ENCODE results near the gene SLC43A1.

Gene SLC43A1

DNA sequence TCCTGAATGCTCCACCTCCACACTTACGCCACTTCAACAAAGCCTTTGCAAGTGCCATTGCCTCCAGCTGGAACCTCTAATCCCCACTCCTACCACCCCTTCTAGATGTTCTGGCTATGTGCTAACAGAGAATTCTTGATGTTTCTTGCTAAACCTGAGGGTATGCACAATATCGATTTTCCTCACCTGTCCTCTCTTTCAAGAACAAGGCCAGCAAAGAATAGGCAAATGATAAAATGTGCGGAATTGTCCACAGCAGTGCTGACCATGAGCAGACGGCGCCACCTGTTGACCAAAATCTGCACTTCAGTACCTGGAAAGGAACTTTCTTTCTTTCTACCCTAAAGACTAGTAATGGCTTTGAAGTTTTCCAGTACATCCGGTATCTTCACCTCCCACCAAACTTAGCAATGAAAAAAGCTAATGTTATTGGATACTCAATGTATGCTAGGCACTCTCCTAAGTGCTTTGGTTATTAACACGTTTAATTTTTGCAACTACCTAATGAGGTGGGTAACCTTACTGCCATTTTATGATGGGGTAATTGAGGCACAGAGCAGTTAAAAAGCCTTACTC, 11.6 kb upstream of the SLC43A1 start:
- peak; percentile 51 to 76 (median 68) for DNase-seq

DNA sequence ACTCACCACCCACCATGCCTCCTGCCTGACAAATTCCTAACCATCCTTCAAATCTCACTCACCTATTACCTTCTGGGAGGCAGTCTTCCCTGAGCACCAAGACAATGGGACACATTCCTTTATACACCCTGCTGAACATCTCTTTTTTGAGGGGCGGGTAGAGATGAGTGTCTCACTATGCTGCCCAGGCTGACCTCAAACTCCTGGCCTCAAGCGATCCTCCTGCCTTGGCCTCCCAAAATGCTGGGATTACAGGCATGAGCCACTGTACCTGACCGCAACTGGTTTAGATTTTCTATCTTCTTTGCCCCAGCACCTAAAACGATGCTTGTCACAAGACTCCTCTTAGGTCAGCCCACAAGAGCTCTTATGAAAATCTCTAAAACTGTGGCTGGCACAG, 7.9 kb upstream of the SLC43A1 start:
- DNase-seq = no peak

DNA sequence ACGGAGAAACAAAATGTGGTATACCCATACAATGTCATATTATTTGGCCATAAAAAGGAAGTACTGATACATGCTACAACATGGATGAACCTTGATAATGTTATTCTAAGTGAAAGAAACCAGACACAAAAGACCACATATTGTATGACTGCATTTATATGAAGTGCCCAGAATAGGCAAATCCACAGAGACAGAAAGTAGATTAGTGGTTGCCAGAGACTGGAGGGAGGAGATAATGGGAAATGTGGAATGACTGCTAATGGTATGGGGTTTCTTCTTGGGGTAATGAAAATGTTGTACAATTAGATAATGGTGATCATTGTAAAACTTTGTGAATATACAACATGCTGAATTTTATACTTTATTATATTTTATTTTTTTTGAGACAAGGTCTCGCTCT, 5.6 kb upstream of the SLC43A1 start:
- no peak for DNase-seq

DNA sequence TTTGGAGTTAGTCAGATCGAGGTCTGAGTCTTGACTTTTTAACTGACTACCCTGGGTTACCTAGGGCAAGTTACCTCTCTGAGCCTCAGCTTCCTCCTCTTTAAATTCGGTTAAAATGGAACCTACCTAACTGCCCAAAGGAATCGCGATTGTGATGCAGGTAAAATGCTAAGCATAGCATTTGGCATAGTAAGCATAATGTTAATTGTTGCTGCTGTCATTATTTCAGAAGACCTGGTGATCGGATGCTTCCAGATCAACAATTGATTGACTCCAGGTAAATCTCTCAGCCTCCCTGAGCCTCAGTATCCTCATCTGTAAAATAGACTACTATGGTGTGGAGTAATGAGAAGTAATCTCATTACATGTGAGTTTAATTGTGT, 550 bp upstream of the SLC43A1 start:
- no peak for DNase-seq

DNA sequence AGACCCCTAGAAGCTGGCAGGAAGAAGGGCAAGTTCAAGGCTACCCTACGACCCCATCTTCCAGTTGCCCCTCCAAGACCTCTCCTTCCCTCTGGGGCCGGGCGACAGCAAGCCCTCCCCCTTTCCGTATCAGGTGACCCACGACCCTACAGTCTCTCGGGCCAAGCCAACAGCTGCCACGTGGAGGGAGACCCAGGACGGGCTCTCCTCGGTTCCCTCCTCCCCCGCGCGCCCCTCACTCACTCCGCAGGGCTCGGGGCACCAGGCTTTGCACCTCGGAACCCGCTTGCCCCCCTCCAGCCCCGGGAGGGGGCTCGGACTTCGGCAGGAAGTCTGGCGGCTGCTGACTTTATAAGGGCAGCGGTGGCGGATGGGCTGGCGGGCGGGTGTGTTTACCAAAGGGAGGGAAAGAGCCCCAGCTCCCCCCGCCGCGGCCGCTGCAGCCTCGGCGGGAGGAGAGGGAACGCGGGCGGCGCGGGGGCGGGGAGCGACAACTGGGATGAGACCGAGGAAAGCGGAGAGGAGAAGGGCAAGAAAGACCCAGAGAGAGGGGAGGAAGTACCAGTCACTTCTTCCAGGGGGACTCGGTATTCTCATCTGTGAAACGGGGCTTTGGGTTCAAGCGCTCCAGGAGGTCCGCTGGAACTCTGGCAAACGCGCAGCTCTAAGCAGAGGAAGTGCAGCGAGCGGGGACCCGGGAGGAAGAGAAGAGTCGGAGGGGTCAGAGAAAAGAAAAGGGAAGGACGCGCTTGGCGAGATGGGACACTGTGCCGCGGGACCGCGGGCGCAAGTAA, 767 bp downstream of the SLC43A1 start:
- DNase-seq = peak; percentile 20 to 77 (median 73)

DNA sequence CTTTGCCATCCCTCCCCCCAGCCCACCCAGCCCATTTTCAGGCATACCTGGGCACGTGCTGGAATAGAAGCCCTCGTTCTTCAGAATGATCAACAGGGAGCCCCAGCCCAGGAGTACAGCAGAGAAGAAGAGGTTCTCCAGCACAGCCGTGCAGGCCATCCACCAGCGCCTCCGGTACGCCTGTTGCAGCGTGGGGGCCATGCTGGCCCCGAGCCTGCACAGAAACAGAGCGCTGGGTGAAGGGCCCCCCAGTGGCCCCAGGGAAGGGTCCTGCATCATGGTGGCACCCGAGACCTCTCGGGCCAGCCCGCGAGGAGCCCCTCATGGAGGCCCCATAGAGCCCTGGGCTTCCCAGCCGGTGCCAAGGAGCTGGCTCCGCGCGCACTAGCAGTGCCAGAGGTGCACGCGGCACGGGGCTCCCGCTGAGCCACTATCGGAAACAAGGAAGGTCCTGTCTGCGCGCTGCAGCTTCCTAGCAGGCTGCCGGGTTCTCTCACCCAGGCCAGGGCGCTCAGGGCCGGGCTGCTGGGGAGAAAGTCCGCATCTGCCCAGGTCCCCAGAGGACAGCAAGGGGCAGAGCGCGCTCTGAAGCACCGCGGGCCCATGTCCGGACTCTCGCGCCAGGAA, 1.5 kb downstream of the SLC43A1 start:
- DNase-seq = peak in 2 of 3 experiments; percentile 69 to 70

DNA sequence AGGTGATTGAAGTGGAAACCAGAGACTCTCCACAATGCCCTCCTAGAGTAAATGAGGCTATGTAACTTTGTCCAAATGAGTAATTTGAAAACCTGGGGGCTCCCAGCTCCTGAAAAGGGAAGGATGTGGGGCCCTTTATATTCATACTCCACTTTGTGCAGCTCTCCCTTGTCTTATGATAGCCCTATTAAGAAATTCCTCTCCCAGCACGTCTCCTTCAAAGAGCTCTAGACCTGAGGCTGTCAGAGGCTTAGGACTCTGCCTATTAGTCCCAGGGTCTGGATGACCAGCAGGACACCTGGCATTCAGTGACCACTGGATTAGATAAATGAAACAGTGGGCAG, 2.1 kb downstream of the SLC43A1 start:
- no peak for DNase-seq

DNA sequence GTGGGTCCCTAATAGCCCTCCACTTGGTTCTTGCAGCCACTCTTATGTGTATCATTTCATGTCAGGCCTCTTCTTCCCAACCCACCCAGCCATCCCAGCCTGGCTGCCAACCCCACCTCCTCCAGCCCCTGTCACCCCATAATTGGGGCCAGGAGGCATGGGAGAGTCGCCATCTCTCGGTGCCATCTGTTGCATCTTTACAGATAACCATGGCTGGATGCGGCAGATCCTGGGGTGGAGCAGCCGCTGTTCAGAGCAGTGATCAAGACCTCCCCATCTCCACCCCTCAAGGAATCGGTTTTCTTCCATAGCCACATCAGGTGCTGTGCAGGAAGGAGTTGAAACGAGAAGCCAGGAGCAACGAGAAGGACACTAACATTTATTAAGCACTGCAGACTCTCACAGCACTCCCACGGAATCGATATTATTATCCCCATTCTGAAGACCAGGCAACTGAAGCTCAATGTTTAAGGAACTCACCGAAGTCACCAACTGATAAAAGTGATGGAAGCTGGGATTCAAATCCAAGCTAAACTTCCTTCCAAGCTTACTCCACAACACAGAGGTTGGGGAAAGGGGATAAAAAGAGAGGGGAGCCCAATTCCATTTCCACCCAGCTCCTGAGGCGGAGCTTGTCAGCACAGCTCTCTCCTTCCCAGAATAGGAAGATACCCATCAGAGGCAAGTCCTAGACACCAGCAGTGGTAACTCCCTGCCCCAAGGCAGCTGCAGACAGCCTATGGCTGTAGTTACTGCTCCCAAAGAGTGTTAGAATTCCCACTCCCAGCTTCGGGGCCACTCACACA, 2.7 kb downstream of the SLC43A1 start:
- no peak for DNase-seq

DNA sequence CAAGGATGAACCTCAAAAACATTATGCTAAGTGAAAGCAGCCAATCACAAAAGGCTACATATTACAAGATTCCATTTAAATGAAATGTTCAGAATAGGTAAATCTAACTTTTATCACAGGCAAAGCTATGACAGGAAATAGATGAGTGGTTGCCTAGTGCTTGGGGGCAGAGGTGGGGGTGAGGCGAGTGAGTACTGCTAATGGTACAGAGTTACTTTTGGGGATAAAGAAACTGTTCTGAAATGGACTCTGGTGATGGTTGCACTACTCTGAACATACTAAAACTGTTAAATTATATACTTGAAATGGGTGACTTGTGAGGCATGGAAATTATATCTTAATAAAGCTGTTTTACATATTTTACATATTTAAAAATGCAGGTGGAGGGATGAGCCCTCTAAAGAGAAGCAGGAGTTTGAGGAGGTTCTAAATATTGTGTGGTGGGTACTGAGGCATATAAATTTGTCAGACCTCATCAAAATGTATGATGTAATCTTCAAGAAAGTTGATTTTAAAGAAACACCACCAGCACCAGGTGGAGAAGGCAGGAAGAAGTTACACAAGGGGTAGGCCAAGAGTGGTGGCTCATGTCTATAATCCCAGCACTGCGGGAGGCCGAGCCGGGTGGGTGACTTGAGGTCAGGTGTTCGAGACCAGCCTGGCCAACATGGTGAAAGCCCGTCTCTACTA, 3.6 kb downstream of the SLC43A1 start:
- no peak for DNase-seq

DNA sequence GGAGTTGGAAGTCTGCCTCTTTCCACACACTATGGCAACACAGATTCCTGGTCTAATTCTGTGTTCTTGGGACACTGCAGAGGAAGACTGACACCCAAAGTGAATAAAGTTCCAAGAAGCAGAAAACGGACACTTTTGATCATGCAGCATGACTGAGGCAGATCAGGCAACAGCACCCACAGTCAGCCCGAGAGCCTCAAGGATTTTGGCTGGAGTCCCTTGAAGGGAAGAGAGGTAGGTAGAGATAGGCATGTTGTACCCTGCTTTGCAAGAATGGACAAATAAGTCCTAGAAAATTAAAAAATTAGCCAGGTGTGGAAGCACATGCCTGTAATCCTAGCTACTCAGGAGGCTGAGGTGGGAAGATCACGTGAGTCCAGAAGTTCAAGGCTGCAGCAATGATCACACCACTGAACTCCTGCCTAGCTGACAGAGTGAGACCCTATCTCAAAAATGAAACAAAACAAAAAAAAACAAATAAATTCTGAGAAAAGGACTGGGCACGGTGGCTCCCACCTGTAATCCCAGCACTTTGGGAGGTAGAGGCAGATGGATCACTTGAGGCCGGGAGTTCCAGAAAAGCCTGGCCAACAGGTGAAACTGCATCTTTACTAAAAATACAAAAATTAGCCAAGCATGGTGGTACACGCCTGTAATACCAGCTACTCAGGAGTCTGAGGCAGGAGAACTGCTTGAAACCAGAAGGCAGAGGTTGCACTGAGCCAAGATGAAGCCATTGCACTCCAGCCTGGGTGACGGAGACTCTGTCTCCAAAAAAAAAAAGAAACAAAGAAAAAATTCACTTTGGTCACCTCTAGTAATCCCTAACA, 6.9 kb downstream of the SLC43A1 start:
- DNase-seq = no peak

DNA sequence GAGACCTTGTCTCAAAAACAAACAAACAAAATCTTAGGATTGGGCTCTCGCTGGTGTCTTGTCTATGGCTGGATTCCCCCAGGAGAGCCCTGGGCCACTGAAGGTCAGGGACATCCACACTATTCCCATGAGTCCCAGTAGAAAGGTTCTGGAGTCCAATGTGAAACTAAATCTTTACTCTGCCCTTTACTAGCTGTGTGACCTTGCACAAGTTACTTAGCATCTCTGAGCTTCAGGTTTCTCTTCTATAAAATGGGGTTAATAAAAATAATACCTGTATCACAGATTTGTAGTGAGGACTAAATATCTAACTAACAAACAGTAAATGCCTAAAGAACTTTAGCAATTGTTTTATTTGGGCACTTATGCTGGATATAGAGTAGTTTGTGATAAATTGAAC, 9.0 kb downstream of the SLC43A1 start:
- DNase-seq = no peak

DNA sequence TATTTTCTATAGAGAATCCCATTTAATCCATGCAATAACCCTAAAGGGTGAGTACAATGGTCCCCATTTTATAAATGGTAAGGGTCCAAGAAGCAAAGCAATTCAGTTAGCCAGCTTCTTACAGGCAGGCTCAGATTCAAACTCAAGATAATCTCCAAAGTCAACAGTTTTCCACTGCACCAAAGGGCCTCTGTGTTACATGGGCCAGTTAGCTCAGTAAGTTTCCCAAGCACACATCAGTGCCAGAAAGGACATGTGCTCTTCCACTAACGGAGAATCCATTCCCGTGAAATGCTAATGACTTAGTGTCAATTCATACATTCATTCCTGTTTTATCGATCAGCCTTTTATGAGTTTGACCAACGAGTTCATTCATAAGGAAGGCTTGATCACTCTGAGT, 11.0 kb downstream of the SLC43A1 start:
- DNase-seq = no peak

DNA sequence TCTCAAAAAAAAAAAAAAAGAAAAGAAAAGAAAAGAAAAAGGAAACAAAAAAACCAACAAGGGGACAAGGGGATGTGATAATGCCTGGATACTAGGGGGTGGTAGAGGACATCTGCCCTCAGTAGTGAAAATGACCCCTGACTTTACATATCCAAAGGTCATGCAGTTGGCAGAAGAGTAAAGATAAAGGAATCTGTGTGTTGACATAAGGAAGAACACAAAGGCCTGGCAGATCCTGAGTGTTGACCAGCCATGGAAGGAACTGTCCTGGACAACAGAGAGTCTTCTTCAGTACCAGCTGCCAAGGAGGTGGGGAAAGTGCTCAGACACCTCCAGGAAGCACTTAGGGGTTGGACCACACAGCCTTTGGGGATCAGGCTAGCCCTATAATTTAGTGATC, 12.6 kb downstream of the SLC43A1 start:
- DNase-seq = no peak

DNA sequence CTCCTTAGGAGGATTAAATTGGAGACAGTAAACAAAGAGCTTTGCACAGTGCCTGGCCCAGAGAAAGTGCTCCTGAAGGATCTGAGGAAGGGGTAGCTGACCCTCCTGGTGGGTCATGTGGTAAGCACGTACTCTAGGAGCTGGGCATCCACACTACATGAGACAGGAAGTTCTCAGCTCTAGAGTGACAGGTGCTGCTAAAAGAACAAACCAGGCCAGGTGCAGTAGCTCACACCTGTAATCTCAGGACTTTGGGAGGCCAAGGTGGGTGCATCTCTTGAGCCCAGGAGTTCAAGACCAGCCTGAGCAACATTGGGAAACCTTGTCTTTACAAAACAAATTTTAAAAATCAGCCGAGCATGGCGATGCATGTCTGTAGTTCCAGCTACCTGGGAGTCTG, 13.1 kb downstream of the SLC43A1 start:
- no peak for DNase-seq

DNA sequence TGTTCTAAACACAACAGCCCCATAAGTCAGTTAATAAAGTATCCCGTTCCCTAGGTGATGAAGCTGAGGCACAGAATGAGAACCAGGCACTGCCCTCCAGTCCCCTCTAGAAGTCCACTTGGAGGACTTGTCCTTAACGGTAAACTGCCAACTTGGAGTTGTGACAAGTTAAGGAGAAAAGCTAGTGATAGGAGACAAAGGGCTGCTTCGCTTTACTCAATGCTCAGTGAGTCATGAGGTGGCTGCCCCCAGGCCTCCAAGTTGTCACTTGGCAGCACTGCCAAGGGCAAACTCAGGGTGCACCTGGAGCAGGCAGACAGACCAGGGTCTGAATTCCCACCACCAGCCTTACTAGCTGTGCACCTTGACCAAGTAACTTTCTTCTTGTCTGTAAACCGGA, 13.5 kb downstream of the SLC43A1 start:
- DNase-seq = no peak

DNA sequence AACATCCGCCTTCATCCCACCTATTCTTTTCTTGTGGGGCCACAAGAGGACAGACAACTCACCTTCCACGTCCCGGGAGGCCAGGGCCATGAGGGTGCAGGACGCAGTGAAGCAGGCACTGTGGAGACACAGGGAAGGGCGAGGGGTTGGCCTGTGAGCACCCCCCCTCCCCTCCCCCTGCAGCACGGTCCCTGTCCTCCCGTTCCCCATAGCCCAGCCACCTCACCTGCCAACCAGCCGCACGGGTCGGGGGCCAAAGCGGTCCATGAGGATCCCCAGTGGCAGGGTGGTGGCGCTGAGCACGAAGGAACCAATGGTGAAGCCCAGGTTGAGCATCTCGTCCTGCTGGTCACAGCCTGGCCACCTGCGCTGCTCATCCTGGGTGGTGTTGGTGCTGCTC, 14.6 kb downstream of the SLC43A1 start:
- DNase-seq = no peak

DNA sequence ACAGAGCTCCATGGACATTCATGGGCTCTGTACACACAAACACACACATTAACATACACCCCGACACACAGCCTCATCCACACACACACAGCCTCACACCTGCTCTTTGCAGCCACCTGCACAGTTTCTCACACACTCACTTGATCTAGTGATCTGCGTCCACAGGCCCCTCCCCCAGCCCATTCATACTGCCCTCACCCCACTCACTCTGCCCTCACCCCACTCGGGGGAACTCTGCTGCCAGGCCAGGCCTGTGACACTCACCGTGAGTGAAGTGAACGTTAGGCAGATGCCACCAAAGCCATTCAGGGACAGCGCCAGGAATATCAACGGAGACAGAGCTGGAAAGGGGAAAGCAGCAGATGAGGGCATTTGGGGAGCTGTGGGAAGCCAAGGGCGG, 15.0 kb downstream of the SLC43A1 start:
- peak in 2 of 3 experiments; percentile 23 to 28 for DNase-seq

DNA sequence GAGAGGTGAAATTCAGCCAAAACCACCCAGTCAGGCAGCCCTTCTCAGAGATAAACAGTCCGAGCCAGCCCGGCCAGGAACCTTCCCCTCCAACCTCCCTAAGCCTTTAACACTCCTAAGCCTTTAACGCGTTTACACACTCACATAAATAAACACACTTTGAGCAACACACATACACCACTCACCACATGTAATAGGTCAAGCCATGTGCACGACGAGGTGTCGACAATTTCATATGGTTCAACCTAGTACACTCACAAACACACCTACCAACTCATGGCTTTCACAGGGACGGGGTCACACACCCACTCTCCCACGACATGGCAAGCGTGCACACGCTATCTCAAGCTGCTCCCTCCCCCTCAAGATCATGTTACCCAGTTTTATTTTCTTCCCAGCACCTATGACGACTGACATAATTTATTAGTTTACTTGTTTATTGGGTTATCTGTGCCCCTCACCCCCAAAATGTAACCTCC, 15.5 kb downstream of the SLC43A1 start:
- peak in 1 of 3 experiments; percentile 51 for DNase-seq

DNA sequence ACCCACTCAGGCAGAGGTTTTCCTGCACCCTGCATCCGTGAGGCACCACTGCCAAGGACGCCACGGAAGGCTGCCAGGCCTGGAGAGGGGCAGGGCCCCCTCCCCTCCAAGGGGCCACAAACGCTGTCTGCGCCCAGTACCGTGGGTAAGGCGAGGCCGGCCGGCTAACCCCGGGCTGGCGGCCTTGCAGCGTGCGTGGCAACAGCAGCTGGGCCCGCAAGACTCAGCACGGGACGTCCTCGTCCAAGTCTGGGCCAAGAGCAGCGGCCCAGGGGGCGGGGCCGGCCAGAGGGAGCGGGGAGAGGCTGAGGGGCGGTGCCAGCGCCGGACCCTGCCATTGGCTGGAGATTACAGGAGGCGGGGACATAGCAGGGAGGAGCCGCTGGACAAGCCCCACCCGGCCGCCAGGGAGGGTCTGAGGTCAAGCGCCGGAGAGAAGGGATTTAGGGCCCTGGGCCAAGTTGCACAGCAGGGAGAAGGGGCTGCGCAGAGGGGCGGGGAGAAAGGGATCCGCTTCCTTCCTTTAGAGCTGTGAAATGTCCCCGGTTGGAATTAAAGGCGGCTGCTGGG, 16.0 kb downstream of the SLC43A1 start:
- DNase-seq = peak; percentile 59 to 86 (median 73)

DNA sequence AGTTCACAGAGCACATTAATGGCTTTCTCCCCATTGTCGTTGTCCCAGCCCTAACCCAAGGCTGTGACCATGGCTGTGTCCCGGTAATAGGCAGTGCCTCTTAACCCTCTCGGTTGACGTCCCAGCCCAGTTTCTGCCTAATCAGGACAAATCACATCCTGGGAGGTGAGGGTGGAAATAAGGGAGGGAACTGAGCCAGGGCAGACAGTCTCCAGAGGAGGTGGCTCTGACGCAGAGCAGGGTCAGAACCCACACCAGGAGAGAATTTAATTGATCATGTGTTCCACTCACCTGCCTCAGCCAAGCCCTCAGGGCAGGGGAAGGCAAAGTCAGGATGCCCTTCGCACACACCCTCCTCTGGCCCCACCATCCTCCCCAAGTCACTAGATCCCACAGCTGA, 17.0 kb downstream of the SLC43A1 start:
- DNase-seq = no peak

Data from NCI-H1417 (cell line).